Prostate gland (tissue), 2 donors: Measurements from ENCODE around the gene PLA2G4A.

Experiments used
- CTCF ChIP-seq, 4 experiments: fragments of 200-600 bp in 2 of 4; fragments of 450-650 bp in 2 of 4; sonication (generic) in 2 of 4; IDR thresholded peaks; 1 replicate in 3 of 4; 2 replicates in 1 of 4; pipeline ENCODE4 v1.5.1; 2016 to 2019; ENCODE audit warnings: antibody characterized with exemption in 4 of 4, mild to moderate bottlenecking in 2 of 4, moderate library complexity in 2 of 4
- POLR2A ChIP-seq: fragments of 450-650 bp; IDR thresholded peaks from one replicate; pipeline ENCODE4 v1.6.1; 2016; ENCODE audit warnings: antibody characterized with exemption, mild to moderate bottlenecking
- POLR2AphosphoS5 ChIP-seq: sonication (generic); formaldehyde crosslinking; IDR thresholded peaks from one replicate; pipeline ENCODE4 v1.6.1; 2017; ENCODE audit warnings: antibody characterized with exemption

- TF ChIP-seq CTCF (IDR thresholded peaks at IDR 0.05) (no peak), POLR2AphosphoS5 (no peak), POLR2A (no peak)
Measured at GRCh38 chr1:186966456-186966855, 137.7 kb downstream of the PLA2G4A start.
